ENCODE results near the gene EML4.

DNA sequence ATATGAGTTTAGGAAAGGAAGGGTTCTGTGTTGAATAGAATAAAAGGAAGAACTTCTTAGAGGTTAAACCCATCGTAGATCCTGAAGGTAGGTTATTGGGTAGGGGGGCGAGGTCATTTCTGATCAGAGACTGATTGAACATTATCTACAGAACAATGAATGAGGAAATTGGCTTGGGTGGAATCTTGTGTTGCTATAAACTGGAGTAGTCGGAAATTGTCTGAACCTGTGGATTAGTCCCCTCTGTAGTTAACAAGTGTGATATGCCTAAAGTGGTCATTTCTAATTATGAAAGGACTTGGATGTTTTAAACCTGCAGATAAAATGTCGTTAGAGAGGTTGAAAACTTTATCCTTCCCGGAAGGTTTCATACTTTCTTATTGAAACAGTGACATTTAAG lies 42.1 kb downstream of the EML4 start:
- no peak for TF ChIP-seq GATA3 (IDR thresholded peaks at IDR 0.05; ENCODE audit: low read depth, low read length)
- TF ChIP-seq GATA2 (IDR thresholded peaks at IDR 0.05; ENCODE audit: low read depth, low read length) = no peak

Data from SH-SY5Y (cell line).